Brain pericyte (primary cell): ENCODE results near the gene NCKIPSD.
A peak's percentile ranks its signal among the peaks of the same experiment; 100 is the strongest.

Experiments used
- DNase-seq: peaks from one replicate; pipeline ENCODE4 v3.0.0-alpha.2; 2012; ENCODE audit warnings: low read depth, low spot score

NCKIPSD gene

GRCh38 chr3:48647714-48648113 is 38.0 kb downstream of the NCKIPSD start:
- no peak for DNase-seq

GRCh38 chr3:48644898-48645760 is 40.6 kb downstream of the NCKIPSD start:
- no peak for DNase-seq

DNA sequence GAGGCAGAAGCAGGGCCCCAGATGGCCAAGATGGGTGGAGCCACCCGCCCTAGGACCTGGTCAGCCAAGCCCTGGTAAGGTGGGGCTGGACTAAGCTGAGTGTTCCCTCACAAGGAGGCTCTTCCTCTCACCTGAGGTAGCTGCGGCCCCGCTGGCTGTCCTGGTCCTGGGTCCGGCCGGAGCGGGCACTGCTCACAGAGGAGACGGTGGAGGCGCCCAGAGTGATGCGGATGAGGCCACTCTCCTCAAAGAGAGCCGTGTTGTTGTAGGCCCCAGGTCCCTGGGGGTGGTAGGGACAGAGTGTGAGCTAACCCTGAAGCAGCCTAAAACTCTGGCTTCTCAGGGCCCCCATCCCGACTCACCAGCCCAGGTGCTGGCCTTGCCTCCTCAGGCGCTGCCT is 43.1 kb downstream of the NCKIPSD start:
- DNase-seq, result no peak

DNA sequence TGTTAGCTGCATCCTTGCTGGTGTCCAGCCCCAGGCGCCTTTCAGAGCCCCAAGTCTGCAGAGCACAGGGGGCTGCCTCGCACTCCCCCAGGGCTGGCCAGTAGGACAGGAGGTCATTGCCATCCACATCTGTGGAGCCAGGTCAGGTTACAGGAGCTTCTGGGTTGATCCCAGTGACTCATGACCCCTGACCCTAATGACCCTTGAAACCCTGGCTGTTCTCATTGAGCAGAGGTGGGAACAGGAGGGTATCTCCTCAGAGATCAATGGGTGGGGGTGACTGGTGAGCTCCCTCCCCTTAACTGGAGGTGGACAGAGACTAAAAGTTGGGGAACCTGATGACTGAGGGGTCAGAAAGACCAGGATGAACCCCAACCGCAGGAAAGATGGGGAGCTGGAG is 44.3 kb downstream of the NCKIPSD start:
- no peak for DNase-seq

- DNase-seq, result no peak
Measured at GRCh38 chr3:48639944-48640606, 45.6 kb downstream of the NCKIPSD start.

DNA sequence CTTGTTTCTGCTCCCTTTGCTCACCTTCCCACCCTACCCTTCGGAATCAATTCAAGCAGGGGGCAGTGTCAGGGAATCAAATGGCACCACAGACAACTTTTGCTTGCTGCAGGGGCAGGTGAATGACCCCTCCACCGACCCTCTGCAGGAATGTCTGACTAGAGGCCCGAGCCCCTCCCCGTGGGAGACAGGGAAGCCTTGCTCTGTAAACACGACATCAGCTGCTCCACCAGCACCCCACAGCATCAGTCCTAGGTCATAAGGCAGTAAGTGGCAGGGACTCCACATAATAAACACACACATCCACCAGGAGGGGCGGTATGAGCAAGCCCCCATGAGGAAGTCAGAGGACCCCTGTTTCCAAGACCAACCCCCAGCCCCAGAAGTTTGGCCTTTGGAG is 48.4 kb downstream of the NCKIPSD start:
- DNase-seq, result no peak

DNA sequence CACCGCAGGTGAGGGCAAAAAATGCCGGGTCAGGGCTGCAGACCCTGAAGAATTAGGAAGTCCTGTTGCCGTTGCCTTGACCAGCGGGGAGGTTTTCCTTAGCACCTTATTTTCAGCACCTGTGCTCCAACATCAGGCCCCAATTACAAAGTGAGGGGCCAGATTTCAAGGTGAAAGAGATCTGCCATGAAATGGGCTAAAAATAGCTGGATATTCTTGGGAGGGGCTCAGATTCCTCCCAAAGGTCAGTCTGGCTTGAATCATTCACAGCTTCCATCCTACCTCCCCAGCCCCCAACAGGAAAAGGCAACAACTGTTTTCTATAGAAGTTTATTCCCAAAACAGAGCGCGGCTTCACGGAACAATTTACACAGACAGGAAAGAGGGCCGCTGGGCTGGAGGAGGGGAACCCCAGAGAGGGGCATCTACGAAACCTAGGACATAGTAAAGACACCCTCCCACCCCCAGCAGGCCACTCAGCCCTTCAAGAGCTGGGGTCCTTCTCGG is 49.5 kb downstream of the NCKIPSD start:
- no peak for DNase-seq

DNA sequence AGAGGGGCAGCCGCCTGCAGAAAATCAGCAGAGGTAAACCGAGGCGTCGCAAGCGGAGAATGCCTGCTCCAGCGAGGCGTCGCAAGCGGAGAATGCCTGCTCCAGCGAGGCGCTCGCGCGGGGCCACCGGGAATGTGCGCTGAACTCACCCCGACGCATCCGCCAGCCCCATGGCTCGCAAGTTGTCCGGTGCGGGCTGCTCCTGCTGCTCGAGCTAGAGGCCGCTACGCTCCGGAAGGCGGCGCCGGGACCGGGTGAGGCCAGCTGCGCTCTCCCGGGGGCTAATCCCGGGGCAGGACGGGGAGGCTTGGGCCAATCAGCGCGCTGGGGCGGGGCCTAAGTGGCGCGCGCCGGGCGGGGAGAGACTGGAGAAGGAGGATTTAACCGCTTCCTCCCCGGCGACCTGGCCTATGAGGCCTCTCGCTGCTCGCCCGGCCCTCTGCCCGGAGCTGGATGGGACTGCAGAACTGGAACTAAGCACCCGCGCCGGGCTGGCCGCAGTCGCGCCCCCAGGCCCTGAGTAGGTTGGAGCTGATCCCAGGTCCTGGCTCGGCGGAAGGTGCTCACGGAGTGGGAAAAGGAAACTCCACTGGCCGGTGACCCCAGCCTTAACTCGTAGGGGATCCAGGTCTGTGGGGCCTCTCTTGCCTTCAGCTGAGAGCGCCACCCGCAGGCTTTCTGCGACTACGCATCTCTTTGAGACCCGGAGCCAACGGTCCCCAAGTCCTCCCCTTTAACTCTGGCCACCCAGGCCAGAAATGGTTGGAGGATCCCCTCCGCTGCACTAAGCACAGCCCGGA is 50.3 kb downstream of the NCKIPSD start, which contains the start of gene SLC26A6:
TSS of gene SLC26A6 (minus strand) at position 240 of the 800 bp plus-strand sequence. CDS start at position 172, 68 bp downstream.
- peak; percentile 85 for DNase-seq

- no peak for DNase-seq
Measured at GRCh38 chr3:48634661-48635221, 51.0 kb downstream of the NCKIPSD start.

DNA sequence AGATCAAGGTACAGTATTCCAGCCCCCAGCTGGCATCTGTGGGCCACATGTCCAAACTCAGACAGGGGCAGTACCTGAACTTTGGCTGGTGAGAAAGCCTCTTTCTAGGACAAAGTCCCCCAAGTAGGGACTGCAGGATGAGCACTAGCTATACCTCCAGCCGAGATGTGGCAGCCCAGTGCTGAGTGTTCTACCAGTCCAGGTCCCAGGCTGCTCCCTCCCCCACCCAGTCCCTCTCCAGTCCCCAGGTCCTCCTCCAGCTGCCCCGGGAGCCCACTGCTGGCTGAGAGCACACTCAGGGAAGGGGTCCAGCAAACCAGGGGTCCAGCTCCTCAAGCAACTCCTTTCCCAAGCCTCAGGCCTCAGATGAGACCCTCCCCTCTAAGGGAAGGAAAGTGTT is 52.0 kb downstream of the NCKIPSD start:
- DNase-seq, result no peak

GRCh38 chr3:48633256-48633655 is 52.5 kb downstream of the NCKIPSD start:
- no peak for DNase-seq

DNA sequence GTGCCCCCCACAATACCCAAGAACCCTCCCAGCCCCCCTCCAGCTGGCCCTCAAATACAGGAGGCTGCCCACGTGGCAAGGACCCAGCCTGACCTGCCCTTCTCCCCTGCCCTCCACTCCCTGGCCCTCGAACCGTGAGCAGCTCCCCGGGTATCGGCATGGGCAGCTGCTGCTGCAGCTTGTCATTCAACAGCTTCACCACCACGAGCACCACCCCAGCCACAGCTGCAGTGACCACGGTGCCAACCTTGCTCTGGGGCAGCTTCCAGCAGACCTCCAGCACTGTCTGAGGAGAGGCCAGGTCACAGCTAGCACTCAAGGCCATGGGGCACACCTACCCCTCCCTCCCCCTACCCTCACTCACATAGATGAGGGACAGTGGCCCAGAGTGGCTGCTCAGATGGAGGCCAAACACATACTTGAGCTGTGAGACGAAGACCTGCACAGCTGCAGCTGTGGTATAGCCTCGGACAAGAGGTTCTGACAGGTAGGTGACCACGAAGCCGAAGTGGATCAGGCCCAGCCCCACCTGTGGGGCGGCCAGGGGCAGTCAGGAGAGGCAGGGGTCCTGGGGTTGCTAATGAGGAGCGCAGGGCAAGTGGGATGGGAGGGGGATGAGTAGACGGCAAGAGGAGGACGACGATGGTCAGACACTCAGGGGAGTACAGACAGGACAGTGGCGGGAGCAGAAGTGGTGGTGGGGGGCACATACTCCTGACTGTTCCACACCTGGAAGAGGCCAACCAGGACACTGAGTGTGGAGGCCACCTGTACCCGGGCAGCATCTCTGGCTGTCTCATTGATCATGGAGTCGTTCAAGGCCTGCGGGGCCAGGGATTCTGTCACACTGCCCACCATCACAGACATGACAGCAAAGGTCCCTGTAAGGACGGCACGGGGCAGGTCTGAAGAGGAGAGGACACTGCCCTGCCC is 53.9 kb downstream of the NCKIPSD start:
- no peak for DNase-seq

DNA sequence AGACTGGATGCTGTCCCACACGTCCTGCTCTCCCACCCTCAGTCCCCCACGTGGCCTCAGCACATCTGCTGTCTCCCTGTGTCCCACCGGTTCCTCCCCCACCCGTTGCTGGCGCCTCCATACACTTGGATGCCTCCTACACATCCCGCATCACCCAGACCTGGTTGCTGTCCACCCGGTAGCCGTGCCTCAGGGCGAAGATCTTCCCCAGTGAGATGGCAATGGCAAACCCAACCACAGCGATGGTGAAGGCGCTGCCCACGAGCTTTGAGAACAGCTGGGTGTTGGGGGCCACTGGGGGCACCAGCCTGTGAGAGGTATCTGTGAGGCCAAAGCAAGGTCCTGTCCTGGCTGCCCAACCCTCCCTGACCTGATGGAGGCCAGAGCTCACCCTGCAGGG is 54.9 kb downstream of the NCKIPSD start:
- no peak for DNase-seq

DNA sequence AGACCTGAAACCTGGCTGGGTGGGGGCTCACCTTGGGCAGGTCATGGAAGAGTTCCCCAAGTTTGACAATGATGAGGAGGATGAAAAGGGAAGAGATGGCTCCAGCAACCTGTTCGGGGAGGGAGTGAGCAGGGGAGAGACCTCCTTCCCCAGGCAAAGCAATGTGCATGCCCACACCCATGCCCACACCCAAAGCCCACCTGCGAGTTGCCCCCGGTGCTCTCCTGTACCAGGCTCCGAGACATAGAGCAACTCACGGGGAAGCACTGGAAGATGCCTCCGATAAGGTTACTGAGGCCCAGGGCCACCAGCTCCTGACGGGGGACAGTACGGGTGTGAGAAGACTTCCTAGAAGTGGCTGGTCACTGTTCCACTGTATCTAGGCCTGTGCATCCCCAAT is 55.3 kb downstream of the NCKIPSD start:
- no peak for DNase-seq

DNA sequence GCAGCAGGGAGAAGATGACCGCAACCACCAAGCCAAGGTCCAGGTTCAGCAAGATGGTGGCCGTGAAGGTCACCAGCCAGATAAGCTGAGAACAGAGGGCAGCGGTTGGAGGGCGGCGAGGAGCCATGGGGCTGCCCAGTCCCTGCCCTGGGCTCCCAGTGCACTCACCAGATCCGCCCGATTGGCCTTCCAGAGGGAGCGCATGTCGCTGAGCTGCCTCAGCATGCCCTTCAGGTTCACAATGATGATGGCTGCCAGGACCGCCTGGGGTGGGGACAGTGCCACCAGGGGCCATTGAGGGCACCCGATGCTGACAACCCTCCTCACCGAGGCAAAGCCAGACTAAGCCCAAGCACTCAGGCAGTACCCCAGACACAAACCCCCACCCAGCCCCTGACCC is 55.8 kb downstream of the NCKIPSD start:
- DNase-seq, result no peak

DNA sequence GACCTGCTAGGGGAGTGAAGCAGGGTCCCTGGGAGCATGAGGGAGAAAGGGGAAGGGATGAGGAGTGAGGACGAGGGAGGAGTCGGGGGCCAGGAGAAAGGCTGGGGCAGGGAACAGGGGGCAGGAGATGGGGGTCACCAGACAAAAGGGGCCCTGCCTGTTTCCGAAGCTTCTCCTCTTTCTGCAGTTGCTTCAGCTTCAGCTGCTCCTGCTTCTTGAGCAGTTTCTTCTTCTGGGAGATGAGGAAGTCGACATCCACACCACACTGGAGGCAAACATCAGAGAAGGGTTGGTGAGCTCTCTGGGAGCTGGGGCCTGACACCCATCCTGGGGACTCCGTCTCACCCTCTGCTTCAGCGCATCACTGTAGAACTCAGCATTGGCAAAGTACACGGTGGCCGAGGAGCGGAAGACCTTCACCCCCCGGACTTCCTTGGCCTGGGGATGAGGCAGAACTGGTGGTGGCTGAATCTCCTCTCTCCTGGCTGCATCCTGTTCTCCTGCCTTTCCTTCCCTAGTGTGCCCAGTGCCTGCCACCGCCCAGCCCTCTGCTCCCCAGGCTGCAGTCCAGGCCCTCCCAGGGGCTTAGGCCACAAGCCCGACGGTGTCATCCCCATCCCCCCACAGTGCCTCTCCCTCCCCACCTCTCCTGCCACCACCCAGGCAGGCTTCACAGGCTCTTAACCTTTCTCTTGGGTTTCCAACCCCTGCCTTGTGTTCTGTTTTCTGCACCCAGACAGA is 57.3 kb downstream of the NCKIPSD start:
- no peak for DNase-seq

DNA sequence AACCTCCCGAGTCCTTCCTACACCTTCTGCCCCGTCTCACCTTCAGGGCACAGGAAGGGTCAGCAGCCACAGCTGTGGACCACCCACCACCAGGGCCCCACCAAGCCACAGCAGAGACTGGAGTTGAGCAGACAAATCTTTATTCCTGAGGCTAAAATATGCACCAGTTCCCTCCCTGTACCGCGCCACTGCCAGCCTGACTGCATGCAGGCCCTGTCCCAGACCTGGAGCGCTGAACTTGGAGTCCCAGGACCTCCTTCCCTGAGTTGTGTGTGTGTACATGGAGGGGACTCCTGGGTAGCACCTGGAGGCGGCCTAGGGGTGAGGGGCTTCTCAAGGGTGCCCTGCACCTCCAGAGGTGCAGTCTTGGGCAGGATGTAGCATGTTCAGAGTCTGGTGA is 60.1 kb downstream of the NCKIPSD start:
- no peak for DNase-seq

GRCh38 chr3:48624767-48625166 is 60.9 kb downstream of the NCKIPSD start:
- no peak for DNase-seq

GRCh38 chr3:48623851-48624547 is 61.7 kb downstream of the NCKIPSD start:
- DNase-seq, result no peak
